ENCODE measurements around the gene CTNNA2.

CTNNA2 gene

GRCh38 chr2:80247339-80247738, 734.5 kb downstream of the CTNNA2 start:
- in situ Hi-C loops (cut with HindIII; ENCODE audit: low sequenced_read_pairs): no loop called here

DNA sequence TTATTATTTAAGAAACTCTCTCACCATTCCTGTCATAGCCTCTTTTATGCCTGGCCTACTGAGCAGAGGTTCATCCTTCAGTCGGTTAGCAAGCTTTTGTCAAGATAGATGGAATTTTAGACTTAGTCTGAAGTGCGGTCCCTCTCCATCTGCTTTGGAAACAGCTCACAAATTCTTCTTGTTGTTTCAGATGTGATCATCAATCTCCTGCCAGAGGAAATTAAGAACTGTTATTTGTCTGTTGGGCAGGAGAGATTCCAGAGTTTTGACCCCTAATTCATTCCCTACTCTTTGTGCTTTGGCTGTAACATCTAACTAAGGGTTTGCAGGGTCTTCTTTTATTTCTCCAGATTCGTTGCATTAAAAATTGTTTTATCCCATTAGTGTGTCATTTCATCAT, 735.3 kb downstream of the CTNNA2 start:
- in situ Hi-C loops (cut with HindIII; ENCODE audit: low sequenced_read_pairs): no loop called here

DNA sequence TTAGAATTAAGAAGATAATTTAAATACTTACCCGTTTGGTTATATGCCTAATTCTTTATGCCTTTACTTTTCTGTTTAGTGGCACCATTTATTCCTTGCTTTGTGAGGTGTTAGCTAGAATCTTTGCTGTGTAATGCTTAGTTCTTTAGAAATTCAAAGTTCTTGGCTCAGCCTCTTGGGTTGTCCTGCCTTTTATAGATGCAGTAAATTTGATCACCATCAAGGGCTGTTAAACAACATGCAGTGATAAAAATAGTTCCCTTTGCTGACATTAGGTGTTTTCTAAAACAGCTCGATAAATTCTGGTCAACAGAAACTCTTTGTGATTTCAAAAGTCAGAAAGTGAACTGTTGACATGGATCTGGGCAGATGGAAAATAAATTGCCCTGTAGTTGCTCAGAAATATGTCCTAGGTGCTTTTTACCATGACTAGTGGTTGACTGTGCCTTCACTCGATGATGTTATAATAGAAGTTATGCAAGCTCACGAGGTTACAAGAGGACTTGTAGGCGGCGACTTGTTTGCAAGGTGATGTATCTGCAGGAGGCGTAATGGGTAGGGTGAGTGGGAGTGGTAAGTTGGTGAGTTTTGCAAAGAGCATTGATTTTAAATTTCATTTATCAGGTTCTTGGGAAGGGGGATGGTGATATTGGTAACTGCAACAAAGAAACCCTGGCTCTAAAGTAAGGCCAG, 739.6 kb downstream of the CTNNA2 start:
- in situ Hi-C loops (cut with HindIII; ENCODE audit: low sequenced_read_pairs): no loop called here

DNA sequence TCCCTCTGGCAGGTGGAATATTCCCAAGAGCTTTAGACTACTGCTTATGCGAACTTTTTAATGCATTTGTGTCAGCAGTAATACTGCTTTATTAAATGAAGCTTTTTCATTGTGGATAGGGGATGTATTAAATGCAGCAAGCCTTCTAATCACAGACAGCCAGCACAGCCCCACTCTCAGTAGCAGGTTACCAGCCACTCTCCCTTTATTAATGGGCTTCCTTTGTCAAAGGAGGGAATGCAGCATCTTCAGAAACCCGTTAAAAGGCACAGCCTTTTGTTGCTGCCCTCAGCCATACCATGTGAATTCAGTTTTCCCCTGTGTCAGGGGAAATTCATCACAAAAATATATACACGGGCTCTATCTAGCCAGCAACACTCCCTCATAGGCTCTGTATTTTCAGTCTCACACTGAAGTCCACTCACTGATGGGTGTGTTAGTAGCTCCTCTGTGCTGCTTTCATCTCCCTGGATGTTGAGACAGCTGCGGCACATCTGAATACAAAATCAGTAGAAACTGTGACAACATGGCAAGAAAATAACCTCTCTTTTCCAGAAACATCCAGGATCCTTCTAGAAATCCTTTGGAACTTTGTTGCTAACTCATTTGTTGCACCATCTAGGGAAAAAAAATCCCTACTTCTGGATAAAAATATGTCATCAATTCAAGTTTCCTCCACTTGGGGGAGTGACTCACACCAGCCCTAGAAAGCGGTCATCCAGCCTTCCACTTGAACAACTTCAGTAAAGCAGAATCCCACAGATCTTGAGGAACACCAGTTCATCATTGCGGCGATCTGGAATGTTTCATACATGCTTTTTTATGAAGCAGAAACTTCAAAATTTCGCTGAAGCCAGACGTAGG, 743.3 kb downstream of the CTNNA2 start:
- in situ Hi-C loops (cut with HindIII; ENCODE audit: low sequenced_read_pairs): no loop called here

DNA sequence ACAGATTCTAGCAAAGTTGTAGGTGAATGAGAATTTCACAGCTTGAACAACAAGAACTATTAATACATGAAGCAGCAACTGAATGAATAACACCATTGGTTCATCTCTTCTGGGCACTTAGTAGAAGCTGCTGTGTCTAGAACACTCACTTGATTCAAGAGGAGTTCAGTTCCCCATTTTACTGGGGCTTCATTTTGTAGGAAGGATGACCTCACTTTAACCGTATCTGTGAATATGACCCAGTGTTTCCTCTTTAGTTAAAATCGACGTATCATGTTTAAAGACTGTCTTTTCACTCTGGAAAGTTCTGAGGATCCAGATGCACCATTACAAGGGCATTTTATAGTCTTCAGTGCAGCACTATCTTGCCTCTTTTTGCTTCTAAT, 743.9 kb downstream of the CTNNA2 start:
- in situ Hi-C loops (cut with HindIII; ENCODE audit: low sequenced_read_pairs): no loop called here

- in situ Hi-C loops (cut with HindIII; ENCODE audit: low sequenced_read_pairs): no loop called here
These were observed 744.6 kb downstream of the CTNNA2 start for GRCh38 chr2:80257450-80257849.

GRCh38 chr2:80258341-80258740, 745.5 kb downstream of the CTNNA2 start:
- in situ Hi-C loops (cut with HindIII; ENCODE audit: low sequenced_read_pairs): no loop called here

GRCh38 chr2:80258793-80259192, 745.9 kb downstream of the CTNNA2 start:
- in situ Hi-C loops (cut with HindIII; ENCODE audit: low sequenced_read_pairs): no loop called here

GRCh38 chr2:80259292-80259691, 746.4 kb downstream of the CTNNA2 start:
- in situ Hi-C loops (cut with HindIII; ENCODE audit: low sequenced_read_pairs): no loop called here

DNA sequence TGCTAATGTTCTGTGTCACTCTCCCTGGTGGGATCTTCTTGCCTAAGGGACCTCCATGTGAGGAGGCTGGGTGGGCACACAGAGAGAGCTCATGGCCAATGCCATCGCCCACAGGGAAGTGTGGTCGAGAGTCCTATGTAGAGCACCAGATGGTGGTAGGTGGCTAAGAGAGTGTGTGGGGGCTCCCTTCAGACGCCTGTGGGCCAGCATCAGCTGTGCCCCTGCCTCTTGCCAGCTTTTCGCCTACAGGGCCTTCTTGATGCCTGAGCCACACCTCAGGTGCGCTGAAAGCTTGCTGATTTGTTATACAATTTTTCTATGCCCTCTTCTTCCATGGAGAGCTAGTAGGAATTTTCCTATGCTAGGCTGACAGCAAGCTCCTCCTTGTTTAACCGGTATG, 753.4 kb downstream of the CTNNA2 start:
- in situ Hi-C loops (cut with HindIII; ENCODE audit: low sequenced_read_pairs): no loop called here

GRCh38 chr2:80269806-80270205, 757.0 kb downstream of the CTNNA2 start:
- in situ Hi-C loops (cut with HindIII; ENCODE audit: low sequenced_read_pairs): no loop called here

DNA sequence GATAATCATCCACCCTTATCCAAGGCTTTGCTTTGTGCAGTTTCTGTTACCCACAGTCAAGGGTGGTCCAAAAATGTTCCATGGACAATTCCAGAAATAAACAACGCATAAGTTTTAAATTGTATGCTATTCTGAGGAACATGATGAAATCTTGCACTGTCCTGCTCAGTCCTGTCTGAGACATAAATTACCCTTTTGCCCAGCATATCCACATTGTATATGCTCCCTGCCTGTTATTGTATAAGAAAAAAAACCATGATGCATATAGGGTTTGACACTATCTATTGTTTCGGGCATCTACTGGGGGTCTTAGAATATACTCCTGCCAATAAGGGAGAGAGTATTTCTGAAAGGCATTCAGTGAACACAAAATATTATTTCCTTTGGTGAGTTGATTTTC, 767.7 kb downstream of the CTNNA2 start:
- in situ Hi-C loops (cut with HindIII; ENCODE audit: low sequenced_read_pairs): no loop called here

DNA sequence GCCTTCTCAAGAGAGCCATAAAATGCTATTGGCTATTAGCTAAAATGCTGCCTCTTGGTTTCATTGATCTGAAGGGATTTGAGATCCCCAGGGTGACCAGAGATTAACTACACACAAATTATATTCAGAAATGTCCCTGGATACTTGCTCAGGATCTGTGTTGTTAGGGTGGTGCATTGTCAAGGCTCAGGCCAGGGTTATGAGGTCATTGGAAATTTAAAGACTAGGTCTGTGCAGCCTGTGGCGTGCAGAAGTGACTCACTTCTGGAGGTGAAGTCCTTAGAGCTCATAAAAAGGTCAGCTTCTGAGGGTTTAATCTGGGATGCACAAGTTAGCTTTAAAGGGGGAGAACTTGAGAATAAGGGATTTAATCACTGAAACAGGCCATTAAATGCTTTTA, 768.2 kb downstream of the CTNNA2 start:
- in situ Hi-C loops (cut with HindIII; ENCODE audit: low sequenced_read_pairs): no loop called here

DNA sequence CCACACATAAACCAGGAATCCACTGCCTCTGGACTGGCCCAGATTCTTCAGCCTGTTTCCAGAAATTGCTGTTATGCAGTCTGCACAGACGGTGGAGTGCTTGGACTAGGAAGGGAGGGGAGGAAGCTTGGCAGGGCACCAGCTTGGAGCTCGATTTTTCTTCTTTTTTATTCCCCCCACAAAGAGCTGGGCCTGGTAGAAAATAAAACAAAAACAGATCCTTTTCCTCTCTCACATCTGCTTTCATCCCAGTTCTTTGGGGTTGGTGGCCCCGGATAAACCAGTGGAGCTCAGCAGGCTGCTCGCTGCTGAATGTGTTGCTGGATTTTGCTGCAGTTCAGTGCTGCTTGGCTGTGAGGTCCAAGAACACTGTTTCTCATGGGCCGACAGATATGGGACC, 775.7 kb downstream of the CTNNA2 start:
- in situ Hi-C loops (cut with HindIII; ENCODE audit: low sequenced_read_pairs): no loop called here

- in situ Hi-C loops (cut with HindIII; ENCODE audit: low sequenced_read_pairs): no loop called here
These were observed 778.8 kb downstream of the CTNNA2 start for GRCh38 chr2:80291656-80292055.

- in situ Hi-C loops (cut with HindIII; ENCODE audit: low sequenced_read_pairs): no loop called here
These were observed 779.6 kb downstream of the CTNNA2 start for GRCh38 chr2:80292474-80292873.

GRCh38 chr2:80293039-80293438, 780.2 kb downstream of the CTNNA2 start:
- in situ Hi-C loops (cut with HindIII; ENCODE audit: low sequenced_read_pairs): no loop called here

- in situ Hi-C loops (cut with HindIII; ENCODE audit: low sequenced_read_pairs): no loop called here
These were observed 786.1 kb downstream of the CTNNA2 start for GRCh38 chr2:80298954-80299353.

DNA sequence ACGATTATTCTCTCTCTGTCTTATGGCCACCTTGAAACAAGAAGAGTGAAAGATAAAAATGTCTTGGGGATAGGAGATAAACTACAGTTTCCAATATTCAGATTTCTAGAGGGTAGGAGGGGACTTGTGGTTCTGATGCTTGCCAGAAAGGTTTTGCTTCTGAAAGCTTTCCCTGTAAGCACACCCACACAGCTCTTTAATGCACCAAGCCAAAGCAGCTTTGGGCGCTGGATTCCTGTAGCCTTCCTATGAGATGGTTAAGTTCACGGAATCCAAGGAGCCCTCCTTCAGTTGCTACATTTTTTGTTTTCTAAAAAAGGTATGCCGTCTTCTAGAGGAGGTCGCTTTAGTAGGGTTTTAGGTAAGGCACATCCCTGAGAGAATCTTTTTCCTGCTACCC, 786.8 kb downstream of the CTNNA2 start:
- in situ Hi-C loops (cut with HindIII; ENCODE audit: low sequenced_read_pairs): no loop called here

GRCh38 chr2:80300346-80300745, 787.5 kb downstream of the CTNNA2 start:
- in situ Hi-C loops (cut with HindIII; ENCODE audit: low sequenced_read_pairs): no loop called here

DNA sequence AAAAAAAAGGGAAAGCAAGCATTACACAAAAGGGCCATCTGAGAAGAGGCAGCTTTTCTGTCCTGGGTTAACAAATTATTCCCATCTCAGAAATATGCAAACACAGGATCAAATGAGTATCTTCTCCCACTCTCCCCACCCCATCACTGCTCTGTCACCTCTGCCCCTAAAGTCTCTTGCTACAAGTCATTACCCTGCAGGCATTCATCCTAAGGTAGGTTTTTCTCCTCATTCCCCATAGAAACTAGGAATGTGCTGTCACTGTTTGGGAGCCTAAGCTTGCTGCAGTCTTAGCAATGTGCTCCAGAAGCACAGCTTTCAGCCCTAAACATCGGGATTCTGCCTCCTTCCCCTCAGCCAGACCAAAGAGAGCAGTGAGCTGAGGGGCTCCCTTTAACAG, 788.1 kb downstream of the CTNNA2 start:
- in situ Hi-C loops (cut with HindIII; ENCODE audit: low sequenced_read_pairs): no loop called here

GRCh38 chr2:80302001-80302313, 789.1 kb downstream of the CTNNA2 start:
- in situ Hi-C loops (cut with HindIII; ENCODE audit: low sequenced_read_pairs): no loop called here
